Mucosa of rectum (tissue), 2 donors: Measurements from ENCODE around the gene CPNE5.
A peak's percentile ranks its signal among the peaks of the same experiment; 100 is the strongest.

Experiments used
- H3K27ac ChIP-seq, 2 donors: one replicate each; pipeline ENCODE4 v1.7.0; 2013; ENCODE audit warnings: inconsistent platforms in 2 of 2, low read depth in 2 of 2, low read length in 2 of 2
- H3K27me3 ChIP-seq, 2 donors: one replicate each; pipeline ENCODE4 v1.7.0; 2013; ENCODE audit warnings: low read length in 2 of 2; ENCODE audit not compliant: control insufficient read depth in 2 of 2, insufficient read depth in 2 of 2
- H3K36me3 ChIP-seq, 2 donors: one replicate each; pipeline ENCODE4 v1.7.0; 2013; ENCODE audit warnings: low read length in 2 of 2; ENCODE audit not compliant: control insufficient read depth in 2 of 2, insufficient read depth in 2 of 2
- H3K4me1 ChIP-seq, 2 donors: one replicate each; pipeline ENCODE4 v1.7.0; 2013; ENCODE audit warnings: low read length in 2 of 2, mild to moderate bottlenecking in 1 of 2; ENCODE audit not compliant: control insufficient read depth in 2 of 2, insufficient read depth in 2 of 2
- H3K4me3 ChIP-seq, 2 donors: one replicate each; pipeline ENCODE4 v1.7.0; 2013; ENCODE audit warnings: low read length in 2 of 2
- H3K9ac ChIP-seq, 2 donors: one replicate each; pipeline ENCODE4 v1.7.0; 2013; ENCODE audit warnings: low read length in 2 of 2, low read depth in 1 of 2, mild to moderate bottlenecking in 1 of 2
- H3K9me3 ChIP-seq, 2 donors: one replicate each; pipeline ENCODE4 v1.7.0; 2013; ENCODE audit warnings: low read length in 2 of 2; ENCODE audit not compliant: control insufficient read depth in 2 of 2
- donor health status: healthy.
- donor health status: Normal muscosa, but diverticular disease.

The CPNE5 gene

DNA sequence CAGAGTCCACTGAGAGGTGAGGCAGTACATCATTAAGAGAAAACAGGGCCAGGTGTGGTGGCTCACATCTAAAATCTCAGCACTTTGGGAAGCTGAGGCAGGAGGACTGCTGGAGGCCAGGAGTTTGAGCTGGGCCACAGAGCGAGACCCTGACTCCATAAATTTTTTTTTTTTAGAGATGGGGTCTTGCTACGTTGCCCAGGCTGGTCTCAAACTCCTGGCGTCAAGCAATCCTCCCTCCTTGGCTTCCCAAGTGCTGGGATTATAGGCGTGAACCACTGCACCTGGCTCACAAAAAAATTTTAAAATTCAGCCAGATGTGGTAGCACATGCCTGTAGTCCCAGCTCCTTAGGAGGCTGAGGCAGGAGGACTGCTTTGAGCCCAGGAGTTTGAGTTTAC is 18.1 kb upstream of the CPNE5 start:
- Histone ChIP-seq H3K27me3 (no peaks in the 10 kb centered on the region), H3K4me1 (no peaks in the 10 kb centered on the region), H3K9ac (no peak overlapping the region), H3K27ac (no peak overlapping the region), H3K36me3 (peaks cover 12 to 14% of the 10 kb centered on the region in 2 donors), H3K4me3 (no peak overlapping the region), H3K9me3 (no peaks in the 10 kb centered on the region)

DNA sequence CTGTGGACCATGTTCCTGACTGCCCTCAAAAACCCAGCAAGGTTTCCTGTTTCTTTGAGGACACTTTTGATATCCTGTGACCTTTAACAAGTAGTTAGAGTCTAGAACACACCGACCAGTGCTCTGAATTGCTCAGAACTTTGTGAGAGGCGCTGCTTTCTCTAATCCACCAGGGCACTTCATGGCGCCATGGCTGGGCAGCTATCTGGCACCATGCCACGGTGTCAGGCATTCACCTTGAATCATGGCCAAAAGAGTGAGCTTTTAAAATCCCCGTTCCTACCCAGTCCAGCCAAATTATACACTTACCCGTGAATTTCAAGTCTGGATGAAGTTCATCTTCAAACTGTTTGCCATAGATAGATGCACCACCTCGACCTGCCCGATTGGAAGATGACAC is 17.0 kb upstream of the CPNE5 start:
- no peak overlapping the region for H3K27ac ChIP-seq

DNA sequence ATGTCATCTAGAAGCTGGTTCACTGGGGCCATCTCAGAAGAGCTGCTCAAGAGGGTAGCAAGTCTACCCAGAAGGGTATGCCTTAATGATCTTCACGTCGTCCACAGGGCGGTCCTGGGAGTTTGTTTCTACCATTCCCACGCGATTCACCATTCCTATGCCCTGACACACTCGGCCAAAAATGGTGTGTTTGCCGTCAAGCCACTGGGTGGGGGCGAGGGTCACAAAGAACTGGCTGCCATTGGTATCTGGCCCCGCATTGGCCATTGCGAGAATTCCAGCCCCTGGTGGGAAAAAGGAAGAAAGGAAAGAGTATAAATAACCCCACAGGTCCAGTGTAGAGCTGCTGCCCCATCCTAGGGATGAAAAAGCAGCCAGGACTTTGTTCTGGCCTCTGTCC is 16.5 kb upstream of the CPNE5 start:
- H3K27ac ChIP-seq, result no peak overlapping the region
- H3K4me1 ChIP-seq, result no peaks in the 10 kb centered on the region
- H3K9ac ChIP-seq, result no peak overlapping the region
- no peaks in the 10 kb centered on the region for H3K27me3 ChIP-seq
- H3K9me3 ChIP-seq, result no peaks in the 10 kb centered on the region
- H3K4me3 ChIP-seq, result no peak overlapping the region
- peaks cover 12 to 14% of the 10 kb centered on the region in 2 donors for H3K36me3 ChIP-seq

More for the DNA sequence above, 17.0 kb upstream of the CPNE5 start:
- H3K4me3 ChIP-seq, result no peak overlapping the region
- no peaks in the 10 kb centered on the region for H3K27me3 ChIP-seq
- peaks cover 12 to 14% of the 10 kb centered on the region in 2 donors for H3K36me3 ChIP-seq
- H3K9me3 ChIP-seq, result no peaks in the 10 kb centered on the region
- H3K4me1 ChIP-seq, result no peaks in the 10 kb centered on the region
- no peak overlapping the region for H3K9ac ChIP-seq

DNA sequence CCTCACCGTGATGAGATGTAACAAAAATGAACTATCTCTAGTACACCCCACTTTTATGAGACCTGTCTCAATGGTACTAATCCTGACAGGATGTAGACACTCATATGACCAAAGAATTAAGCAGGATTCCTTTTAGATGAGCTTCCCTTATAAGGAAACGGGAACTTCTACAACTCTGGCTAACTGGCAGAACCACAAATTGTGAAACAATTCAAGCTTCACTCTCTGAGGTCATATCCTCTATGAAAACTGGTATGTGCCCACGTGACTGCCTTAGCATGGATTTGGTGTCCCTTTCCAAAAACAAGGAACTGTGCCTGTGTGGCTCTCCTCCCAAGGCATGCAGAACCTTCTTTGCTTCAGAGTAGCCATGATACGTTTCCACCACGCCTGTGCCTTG is 14.1 kb upstream of the CPNE5 start:
- Histone ChIP-seq H3K27ac (no peak overlapping the region), H3K4me1 (peaks cover 2 to 6% of the 10 kb centered on the region in 2 donors), H3K9me3 (no peaks in the 10 kb centered on the region), H3K4me3 (no peak overlapping the region), H3K9ac (no peak overlapping the region), H3K27me3 (no peaks in the 10 kb centered on the region), H3K36me3 (peaks cover 12 to 14% of the 10 kb centered on the region in 2 donors)

DNA sequence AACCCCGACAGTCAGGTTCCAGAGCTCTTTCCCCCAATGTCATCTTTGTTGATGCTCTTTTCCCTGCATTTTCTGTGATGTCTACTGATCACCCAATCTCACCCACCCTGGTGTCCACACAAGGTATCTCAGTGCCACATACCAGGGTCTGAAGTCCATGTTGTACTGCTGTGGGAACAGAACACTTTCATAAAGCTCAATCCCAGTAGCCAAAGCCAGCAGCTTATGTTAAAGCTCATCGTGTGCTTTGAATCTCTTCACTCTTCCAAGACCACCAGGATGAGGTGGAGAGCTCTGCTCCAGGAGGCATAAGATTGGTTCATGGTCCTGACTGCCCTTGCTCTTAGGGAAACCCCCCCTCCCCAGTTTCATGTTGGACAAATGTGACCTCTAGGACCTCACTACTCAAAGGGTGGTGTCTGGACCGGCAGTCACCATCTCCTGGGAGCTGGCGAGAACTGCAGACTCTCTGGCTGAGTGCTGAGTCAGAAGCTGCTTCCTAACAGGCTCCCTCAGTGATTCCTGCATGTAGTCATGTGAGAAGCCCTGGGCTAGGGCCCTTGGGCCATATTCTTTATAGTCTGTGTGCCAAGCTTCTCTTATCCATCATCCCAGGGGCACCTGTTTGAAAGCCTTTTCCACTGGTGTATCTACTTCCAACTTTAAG is 13.4 kb upstream of the CPNE5 start:
- no peaks in the 10 kb centered on the region for H3K9me3 ChIP-seq
- no peak overlapping the region for H3K9ac ChIP-seq
- peaks cover 12 to 14% of the 10 kb centered on the region in 2 donors for H3K36me3 ChIP-seq
- peaks cover 2 to 10% of the 10 kb centered on the region in 2 donors for H3K4me1 ChIP-seq
- H3K4me3 ChIP-seq, result no peak overlapping the region
- H3K27ac ChIP-seq, result no peak overlapping the region
- no peaks in the 10 kb centered on the region for H3K27me3 ChIP-seq

DNA sequence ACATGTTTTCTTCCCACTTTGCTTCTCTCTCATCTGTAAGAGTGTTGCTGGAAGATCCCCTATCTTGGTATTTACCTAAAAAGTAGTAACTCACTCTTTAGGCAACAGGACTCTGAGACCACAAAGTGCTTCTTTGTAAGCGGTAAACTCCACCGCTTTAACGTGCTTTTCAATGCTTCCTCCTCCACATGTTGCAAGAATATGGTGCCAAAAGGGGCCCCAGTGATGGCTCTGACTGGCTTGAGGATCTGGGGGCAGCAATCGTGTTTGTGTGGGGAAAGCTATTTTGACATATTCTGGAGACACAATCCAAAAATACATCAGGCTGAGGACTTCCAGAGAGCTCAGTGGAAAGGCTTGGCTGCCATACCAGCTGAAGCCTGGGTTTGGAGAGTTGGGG is 12.4 kb upstream of the CPNE5 start:
- Histone ChIP-seq H3K9me3 (no peaks in the 10 kb centered on the region), H3K27me3 (no peaks in the 10 kb centered on the region), H3K9ac (no peak overlapping the region), H3K27ac (no peak overlapping the region), H3K36me3 (peaks cover 12 to 14% of the 10 kb centered on the region in 2 donors), H3K4me1 (peaks cover 2 to 10% of the 10 kb centered on the region in 2 donors), H3K4me3 (no peak overlapping the region)

DNA sequence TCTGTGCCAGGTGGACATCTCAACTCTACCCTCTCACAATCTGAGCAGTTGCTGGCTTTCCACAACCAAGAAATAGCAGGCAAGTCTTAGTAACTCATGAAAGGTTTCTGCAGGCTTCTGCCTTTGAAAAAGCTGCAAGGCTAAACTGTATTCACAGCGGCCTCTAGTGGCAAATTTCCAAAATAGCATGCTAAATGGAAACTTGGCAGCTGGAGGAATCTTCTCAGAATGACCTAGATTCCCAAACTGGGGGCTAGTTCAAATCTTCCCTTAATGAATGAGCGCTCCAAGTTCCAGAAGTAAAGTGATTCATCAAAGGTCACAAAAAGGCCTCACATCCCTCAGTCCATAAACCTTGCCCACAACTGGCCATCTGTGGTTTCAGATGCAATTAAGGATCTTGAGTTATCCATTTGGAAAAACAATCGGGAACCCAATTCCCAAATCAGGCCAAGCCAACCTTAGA is 11.9 kb upstream of the CPNE5 start:
- Histone ChIP-seq H3K9ac (no peak overlapping the region), H3K4me3 (no peak overlapping the region), H3K36me3 (peaks cover 10 to 12% of the 10 kb centered on the region in 2 donors), H3K9me3 (no peaks in the 10 kb centered on the region), H3K27me3 (no peaks in the 10 kb centered on the region), H3K4me1 (peaks cover 2 to 10% of the 10 kb centered on the region in 2 donors), H3K27ac (no peak overlapping the region)

DNA sequence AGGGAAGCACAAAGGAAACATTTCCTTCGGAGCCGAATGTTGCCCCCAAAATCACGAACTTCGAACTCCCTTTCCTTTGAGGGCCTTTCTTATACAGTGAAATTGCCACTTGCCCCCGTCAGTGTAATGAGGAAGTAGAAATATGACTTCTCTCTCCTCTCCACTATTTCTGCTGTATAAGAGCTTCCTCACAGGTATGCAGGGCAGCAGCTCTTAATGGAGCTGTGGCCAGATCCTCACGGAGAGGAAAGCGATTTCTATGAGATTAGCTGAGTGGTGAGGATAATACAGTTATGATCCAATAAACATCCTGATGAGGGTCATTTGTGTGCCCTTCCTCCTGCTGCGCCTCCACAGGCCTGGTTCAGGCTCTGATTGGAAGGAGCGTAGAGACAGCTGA is 10.8 kb upstream of the CPNE5 start:
- Histone ChIP-seq H3K36me3 (peaks cover 0 to 5% of the 10 kb centered on the region in 2 donors), H3K9ac (no peak overlapping the region), H3K4me3 (no peak overlapping the region), H3K9me3 (no peaks in the 10 kb centered on the region), H3K4me1 (peaks cover 2 to 10% of the 10 kb centered on the region in 2 donors), H3K27ac (no peak overlapping the region), H3K27me3 (no peaks in the 10 kb centered on the region)

DNA sequence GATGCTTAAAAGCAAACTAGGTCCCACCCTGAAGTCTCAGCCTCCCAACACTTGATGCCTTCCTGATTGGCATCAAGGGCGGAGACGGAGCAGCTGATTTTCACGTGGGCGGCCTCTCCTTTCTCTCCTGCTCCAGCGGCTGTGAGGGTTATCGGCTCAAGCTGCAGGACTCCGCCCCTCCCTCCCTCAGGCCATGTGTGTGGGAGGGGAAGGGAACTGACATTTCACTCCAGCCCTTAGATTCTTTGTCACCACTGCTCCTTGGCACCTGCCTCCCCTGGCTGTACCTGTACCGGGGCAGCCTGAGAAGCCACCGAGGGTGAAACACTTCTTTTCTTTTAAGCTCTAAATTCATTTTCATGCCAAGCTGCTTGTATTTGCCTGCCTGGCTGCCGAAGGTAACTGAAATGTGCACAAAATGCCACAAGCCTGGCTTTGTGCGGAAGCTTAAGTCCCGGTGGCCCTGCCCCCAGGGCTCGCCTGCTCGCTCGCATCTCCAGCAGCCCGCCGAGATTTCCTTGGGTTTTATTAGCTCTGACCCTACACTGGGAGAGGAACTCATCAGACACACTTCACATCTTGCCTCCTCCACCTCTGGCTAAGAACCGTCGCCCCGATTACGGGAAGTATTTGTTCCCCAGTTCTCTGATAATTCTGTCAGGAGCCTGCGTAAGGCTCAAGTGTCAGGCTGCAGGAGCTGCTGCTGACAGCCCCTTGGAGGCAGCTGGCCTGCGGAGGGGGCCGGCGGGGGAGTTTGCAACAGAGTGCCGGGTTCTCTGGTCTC is 9.6 kb upstream of the CPNE5 start:
- H3K27me3 ChIP-seq, result no peaks in the 10 kb centered on the region
- no peak overlapping the region for H3K9ac ChIP-seq
- no peaks in the 10 kb centered on the region for H3K9me3 ChIP-seq
- H3K27ac ChIP-seq, result no peak overlapping the region
- peaks cover 2 to 10% of the 10 kb centered on the region in 2 donors for H3K4me1 ChIP-seq
- no peaks in the 10 kb centered on the region for H3K36me3 ChIP-seq
- H3K4me3 ChIP-seq, result peak overlapping the region in 1 of 2 donors; percentile 2

DNA sequence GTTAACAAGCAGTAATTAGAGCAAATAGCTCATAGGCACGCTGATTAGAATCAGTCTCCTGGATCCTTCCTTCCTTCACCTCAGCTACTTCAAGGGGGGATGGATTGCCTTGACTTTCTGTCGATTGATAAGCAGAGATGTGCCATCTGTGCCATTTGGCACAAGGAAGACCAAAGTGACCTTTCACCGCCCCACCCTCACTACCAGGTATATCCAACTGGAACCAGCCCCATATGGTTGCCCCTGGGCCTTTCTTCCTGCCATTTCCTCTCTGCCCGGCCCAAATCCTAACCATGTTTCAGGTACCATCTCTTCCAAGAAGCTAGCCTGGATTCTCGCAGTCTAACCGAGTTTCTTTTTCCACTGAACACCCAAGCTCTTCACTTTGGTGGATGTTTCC is 8.7 kb upstream of the CPNE5 start:
- no peak overlapping the region for H3K4me3 ChIP-seq
- no peaks in the 10 kb centered on the region for H3K9me3 ChIP-seq
- no peaks in the 10 kb centered on the region for H3K27me3 ChIP-seq
- no peak overlapping the region for H3K9ac ChIP-seq
- H3K4me1 ChIP-seq, result peaks cover 2 to 10% of the 10 kb centered on the region in 2 donors
- no peak overlapping the region for H3K27ac ChIP-seq
- no peaks in the 10 kb centered on the region for H3K36me3 ChIP-seq
